Hippocampal formation (tissue), 2 donors: Measurements from ENCODE around the gene LOXL1.

Experiments used
- DNase-seq, 2 donors: peaks; one replicate each; lab custom pipeline; 2025; lab: John Stamatoyannopoulos, UW

LOXL1 gene, protein sequence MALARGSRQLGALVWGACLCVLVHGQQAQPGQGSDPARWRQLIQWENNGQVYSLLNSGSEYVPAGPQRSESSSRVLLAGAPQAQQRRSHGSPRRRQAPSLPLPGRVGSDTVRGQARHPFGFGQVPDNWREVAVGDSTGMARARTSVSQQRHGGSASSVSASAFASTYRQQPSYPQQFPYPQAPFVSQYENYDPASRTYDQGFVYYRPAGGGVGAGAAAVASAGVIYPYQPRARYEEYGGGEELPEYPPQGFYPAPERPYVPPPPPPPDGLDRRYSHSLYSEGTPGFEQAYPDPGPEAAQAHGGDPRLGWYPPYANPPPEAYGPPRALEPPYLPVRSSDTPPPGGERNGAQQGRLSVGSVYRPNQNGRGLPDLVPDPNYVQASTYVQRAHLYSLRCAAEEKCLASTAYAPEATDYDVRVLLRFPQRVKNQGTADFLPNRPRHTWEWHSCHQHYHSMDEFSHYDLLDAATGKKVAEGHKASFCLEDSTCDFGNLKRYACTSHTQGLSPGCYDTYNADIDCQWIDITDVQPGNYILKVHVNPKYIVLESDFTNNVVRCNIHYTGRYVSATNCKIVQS

DNA sequence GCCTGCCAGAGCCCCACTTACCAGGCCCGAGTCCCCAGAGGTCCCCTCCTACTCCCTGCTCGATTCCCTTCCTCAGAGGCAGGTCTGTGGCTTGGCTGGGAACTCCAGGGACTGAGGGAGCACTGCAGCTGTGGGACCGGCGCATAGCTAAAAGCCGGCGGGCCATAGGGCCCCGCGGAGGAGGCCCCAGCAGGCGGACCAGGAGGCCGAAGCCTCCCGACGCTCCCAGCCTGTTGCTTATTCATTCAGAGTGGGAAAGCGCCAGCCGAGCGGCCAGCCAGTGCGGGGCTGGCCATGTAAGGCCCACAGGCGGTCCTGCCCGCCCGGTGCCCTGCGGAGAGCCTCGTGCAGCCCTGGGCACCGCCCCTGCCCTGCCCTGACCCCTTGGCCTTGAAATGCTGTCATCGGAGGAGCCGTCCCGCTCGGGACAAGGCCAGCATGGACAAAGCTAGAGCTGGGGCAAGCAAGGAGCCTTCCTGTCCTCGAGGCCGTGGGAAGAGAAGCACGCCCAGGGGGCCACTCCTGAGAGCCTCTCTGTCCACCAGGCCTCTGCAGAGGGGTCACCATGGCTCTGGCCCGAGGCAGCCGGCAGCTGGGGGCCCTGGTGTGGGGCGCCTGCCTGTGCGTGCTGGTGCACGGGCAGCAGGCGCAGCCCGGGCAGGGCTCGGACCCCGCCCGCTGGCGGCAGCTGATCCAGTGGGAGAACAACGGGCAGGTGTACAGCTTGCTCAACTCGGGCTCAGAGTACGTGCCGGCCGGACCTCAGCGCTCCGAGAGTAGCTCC is at the start of gene LOXL1:
Gene LOXL1, plus strand, starts transcription at position 244 of the 784 bp plus-strand sequence. Its CDS starts 322 bp downstream, at position 566.
- no peak for DNase-seq

GRCh38 chr15:73879426-73879825 is 46.8 kb upstream of the LOXL1 start:
- DNase-seq = no peak

DNA sequence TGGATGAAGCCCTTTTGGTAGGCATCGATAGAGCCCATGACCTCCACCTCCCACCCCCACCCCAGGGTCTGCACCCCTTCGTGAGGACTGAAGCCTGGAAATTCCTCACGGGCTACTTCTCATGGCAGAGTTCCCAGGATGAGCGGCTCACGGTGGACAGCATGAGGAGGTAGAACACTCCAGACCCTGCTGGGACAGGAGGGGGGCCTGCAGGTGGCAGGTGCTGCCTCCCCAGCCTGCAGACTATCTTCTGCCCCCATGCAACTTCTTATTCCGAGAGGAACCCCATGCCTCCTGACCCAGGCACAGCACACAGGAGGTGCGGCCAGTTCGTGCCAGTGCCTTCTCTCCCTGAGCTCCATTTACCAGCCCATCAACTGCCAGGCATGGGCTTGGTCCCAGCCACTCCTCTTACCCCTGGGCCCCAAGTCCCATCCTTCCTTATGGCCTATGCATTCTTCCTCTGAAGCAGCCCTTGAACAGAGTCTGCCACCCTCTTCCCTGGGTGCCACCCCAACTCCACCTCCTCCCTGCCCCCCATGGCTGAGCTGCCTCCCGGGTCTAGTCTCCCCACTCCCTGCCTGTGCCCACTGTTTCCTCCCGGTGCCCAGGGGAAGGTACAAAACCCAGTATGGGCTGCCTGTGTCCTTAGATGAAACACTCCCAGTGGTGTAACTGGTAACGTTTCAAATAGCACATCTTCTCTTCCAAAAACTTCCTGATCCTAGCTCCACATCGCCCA is 44.5 kb upstream of the LOXL1 start:
- no peak for DNase-seq

- DNase-seq = no peak
Observed at GRCh38 chr15:73882761-73883419, 43.4 kb upstream of the LOXL1 start.

GRCh38 chr15:73884159-73884558 is 42.1 kb upstream of the LOXL1 start:
- no peak for DNase-seq

DNA sequence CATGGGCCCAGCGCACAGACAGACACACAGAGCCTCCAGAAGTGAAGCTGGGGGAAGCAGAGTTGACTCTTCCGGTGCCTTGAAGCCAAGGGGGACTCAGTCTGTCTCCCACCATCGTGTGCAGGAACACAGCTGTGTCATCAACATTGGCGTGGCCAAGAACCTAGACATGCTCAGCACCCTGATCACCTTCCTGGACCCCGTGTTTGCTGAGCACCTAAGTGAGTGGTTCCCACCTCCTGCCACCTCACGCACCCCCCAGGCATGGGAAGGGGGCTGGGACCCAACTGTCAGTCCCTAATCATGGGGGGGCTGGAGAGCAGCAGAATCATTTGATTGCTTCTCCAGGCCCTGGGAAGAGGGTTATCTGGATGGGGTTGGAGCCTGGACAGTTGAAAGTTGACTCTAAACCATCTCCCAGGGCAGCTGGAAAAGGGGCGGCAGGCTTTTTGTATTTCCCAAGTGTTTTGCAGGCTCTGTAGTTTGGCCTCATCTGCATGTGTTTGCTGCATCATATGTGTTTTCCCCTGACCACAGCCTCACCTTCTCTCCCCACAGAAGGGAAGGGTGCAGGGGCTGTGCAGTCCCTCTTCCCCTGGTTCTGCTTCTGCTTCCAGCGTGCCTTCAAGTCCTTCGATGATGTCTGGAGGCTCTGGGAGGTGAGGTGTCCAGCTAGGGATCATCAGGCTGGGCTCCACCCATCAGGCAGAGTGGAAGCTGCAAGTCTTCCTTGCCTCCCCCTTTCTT is 40.1 kb upstream of the LOXL1 start:
- DNase-seq = no peak

GRCh38 chr15:73886717-73887345 is 39.4 kb upstream of the LOXL1 start:
- no peak for DNase-seq

DNA sequence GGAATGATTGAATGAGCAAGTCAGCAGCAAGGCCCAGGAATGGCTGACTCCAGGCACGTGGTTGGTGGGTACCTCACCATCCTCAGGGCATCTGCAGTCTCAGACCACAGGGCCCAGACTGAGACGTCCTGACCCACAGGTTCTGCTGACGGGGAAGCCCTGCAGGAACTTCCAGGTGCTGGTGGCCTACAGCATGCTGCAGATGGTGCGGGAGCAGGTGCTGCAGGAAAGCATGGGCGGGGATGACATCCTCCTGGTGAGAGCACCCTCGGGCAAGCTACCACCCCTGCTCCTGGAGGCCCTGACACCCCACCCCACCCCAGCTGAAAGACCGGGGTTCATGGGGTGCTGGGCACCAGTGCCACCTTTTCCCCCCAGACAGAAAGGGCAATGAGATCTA is 38.8 kb upstream of the LOXL1 start:
- no peak for DNase-seq

DNA sequence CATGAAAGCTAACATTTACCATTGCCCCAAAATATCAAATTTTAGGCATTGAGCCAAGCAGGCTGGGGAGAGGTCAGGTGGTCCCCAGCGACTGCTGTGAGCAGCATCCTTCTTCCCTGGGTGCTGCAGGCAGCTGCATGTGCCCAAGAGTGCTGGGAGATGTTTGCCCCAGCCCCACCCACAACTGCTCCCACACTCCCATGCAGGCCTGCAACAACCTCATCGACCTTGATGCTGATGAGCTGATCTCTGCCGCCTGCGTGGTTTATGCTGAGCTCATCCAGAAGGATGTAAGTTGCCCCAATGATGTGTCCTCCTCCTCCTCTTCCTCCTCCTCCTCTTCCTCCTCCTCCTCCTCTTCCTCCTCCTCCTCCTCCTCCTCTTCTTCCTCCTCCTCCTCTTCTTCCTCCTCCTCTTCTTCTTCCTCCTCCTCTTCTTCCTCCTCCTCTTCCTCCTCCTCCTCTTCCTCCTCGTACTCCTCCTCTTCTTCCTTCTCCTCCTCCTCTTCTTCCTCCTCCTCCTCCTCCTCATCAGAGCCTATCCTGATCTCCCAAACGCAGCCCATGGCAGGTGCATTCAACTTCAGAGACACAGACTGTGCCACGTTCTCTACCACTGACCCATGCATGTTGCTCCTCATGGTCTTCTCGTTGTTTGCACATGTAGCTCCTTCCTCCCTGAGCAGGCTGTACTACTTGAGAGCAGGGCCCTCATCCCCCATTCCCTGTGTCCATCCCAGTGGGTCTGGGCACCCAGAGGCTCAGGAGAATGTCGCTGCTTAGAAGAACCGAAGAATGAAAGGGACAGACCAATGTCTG is 37.8 kb upstream of the LOXL1 start:
- no peak for DNase-seq

DNA sequence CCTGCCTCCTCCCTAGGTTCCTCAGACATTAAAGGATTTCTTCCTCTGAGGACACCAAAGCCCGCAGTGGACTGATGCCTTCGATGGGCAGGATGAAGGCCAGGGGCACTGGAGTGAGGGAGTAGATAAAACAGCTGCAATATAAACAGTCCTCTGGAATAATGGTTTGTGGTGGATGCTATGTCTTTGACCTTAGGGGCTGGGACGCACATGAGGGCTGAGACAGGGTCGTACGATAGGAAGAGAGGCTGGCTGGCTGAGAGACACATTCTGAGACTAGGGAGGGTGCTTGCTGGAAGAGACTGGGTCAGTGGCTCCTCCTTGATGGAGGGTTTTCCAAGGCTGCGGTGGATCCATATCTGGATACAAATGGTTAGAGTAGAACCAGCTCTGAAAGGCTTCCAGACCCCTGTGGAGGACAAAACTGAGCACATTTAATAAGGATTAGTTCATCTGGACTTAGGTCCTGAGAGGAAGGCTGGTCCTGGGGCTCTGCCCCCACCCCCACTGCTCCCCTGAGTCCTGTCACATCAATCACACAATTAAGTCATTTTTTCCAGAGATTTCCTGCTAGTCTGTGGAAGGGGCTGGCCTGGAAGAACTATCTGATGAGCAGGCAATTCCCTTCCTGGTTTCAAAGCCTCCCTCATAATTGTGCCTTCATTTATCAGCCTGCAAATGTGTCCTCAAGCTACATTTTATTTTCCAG is 37.1 kb upstream of the LOXL1 start:
- no peak for DNase-seq

- no peak for DNase-seq
Observed at GRCh38 chr15:73889762-73890124, 36.5 kb upstream of the LOXL1 start.

- DNase-seq = no peak
Observed at GRCh38 chr15:73891328-73892315, 34.6 kb upstream of the LOXL1 start.

DNA sequence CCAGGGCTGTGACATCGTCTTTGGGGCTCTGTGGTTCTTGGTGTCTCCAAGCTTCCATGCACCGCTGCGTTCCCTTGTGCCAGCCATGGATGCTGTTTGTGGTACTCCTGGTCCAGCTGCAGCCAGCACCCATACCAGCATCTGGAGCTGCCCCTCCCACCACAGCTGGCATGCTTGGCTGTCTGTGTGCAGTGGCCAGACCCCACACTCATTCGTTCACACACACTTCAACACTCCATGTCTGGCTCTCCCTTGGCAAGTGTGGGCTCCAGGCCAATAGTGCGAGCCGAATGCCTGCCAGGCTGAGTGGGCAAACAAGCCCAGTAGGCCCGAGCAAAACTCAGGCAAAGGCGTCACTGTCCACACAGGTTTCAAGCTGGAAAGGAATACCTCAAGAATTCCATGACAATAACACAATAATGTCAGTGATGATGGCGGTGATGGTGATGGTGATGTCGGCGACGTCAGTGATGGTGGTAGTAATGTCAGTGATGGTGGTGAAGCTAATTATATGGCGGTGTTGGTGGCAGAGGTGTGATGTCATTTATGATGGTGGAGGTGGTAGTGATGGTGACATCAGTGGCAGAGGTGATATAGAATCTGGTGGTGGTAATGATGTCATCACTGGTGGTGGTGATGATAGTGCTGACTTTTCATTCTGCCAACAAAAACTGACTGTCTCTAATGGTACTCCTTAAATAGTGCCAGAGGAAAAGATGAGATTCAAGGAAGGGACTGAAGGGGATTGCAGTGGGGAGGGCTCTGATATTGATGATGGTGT is 33.6 kb upstream of the LOXL1 start:
- DNase-seq = no peak

- no peak for DNase-seq
Observed at GRCh38 chr15:73894133-73894814, 32.0 kb upstream of the LOXL1 start.

GRCh38 chr15:73897441-73898261 is 28.6 kb upstream of the LOXL1 start:
- DNase-seq = no peak
